Heart left ventricle (tissue), 16 donors: ENCODE data around the gene PRKCA. TPM values are rescaled to one million over a fixed set of nuclear protein-coding genes. Genes with fewer than 3 reads are reported as not detected.

Experiments used
- ATAC-seq, 4 donors: fragments of 200-7000 bp; cut with Tn5 transposase; one replicate each; pipeline ENCODE4 v1.9.1; 2020 to 2022; ENCODE audit warnings: moderate library complexity in 4 of 4, mild to moderate bottlenecking in 3 of 4, moderate number of reproducible peaks in 1 of 4
- DNase-seq, 5 donors: peaks; one replicate each; pipeline ENCODE4 v3.0.0-alpha.2; 2020
- H3K27ac ChIP-seq, 12 donors: fragments of 200-600 bp; sonication (generic) in 4 of 12; one replicate each; pipeline versions ENCODE4 v1.5.0 to v1.8.0; 2016 to 2022; ENCODE audit warnings: mild to moderate bottlenecking in 2 of 12
- H3K27me3 ChIP-seq, 9 donors: fragments of 200-600 bp; sonication (generic) in 2 of 9; one replicate each; pipeline versions ENCODE4 v1.5.1 to v1.8.0; 2016 to 2022; ENCODE audit warnings: mild to moderate bottlenecking in 3 of 9
- H3K36me3 ChIP-seq, 9 donors: fragments of 200-600 bp; sonication (generic) in 2 of 9; one replicate each; pipeline versions ENCODE4 v1.5.0 to v1.8.0; 2018 to 2022; ENCODE audit warnings: mild to moderate bottlenecking in 2 of 9
- H3K4me1 ChIP-seq, 12 donors: fragments of 200-600 bp; sonication (generic) in 4 of 12; one replicate each; pipeline versions ENCODE4 v1.5.0 to v1.8.0; 2016 to 2022; ENCODE audit warnings: mild to moderate bottlenecking in 3 of 12
- H3K4me3 ChIP-seq, 12 donors: fragments of 200-600 bp; sonication (generic) in 4 of 12; one replicate each; pipeline versions ENCODE4 v1.5.0 to v1.8.0; 2017 to 2022; ENCODE audit warnings: mild to moderate bottlenecking in 9 of 12, moderate library complexity in 4 of 12
- H3K9me3 ChIP-seq, 12 donors: fragments of 200-600 bp; sonication (generic) in 4 of 12; one replicate each; pipeline versions ENCODE4 v1.5.0 to v1.8.0; 2016 to 2022; ENCODE audit warnings: mild to moderate bottlenecking in 1 of 12
- POLR2A ChIP-seq, 2 donors: fragments of 450-650 bp; IDR thresholded peaks; one replicate each; pipeline ENCODE4 v1.6.1; 2017; ENCODE audit warnings: antibody characterized with exemption in 2 of 2, mild to moderate bottlenecking in 2 of 2, moderate library complexity in 2 of 2
- WGBS, 4 donors: extraction: QIAGEN DNeasy Blood & Tissue Kit in 2 of 4; methylation state at CpG; one replicate each; pipeline versions ENCODE4 v1.1.5 to v1.1.7; 2013 to 2018; 5-methylcytosine and 5-hydroxymethylcytosine counted together
- intact Hi-C, 10 donors: fragments of 100-400 bp; cut with DNase I; formaldehyde crosslinking; loops; one replicate each; pipeline versions ENCODE4 v1.11.1 to v1.14.2; 2022
- polyA plus RNA-seq, 2 donors: library from polyadenylated mRNA; stranded (reverse); fragments of 200-250 nt; gene quantifications; one replicate each; pipeline ENCODE4 v1.2.3, GENCODE V29; 2013
- total RNA-seq, 9 donors: library from RNA; depleted of rRNA in 2 of 9; stranded (reverse); fragments of >200 nt in 2 of 9; fragmentation: NEBNext Ultra II Directional in 3 of 9; extraction: Animal tissue kit (Norgen Biotek cat#: 25700) in 3 of 9; gene quantifications; one replicate each; pipeline versions ENCODE4 v1.1.0 to v1.2.4, GENCODE V29; 2016 to 2023
- TF ChIP-seq, protein P1 (sequence below), 12 donors: fragments of 200-600 bp; sonication (generic) in 4 of 12; IDR thresholded peaks; one replicate each; pipeline versions ENCODE4 v1.5.0 to v1.8.0; 2018 to 2022; ENCODE audit warnings: antibody characterized with exemption in 12 of 12, mild to moderate bottlenecking in 5 of 12
- donor health status: ischemic (EF 13 %, LVEDD 7.1; RV severe dilation, severe dysfunction).
- donor health status: healthy with polysubstance abuse.
- donor health status: DM: no; HTN: yes; CAD: no.
- donor health status: DM: no; HTN: no; CAD: no.
- donor health status: ischemic (EF 25% LVEDD 6.9; RV normal size, moderate dysfunction).
- donor health status: ischemic (EF 25% LVEDD 5.7; RV mildly dilated, moderate dysfunction).
- donor health status: healthy.
- donor health status: DM: yes; HTN: yes; CAD: no.
- donor health status: ischemic (EF 35%, LVEDD 5.7; RV mildly dilated, moderate dysfunction).
- donor health status: nonischemic (EF 11% LVEDD 7.7; RV severe dilation, severe dysfunction).
- donor health status: DM: yes; HTN: yes; CAD: no.
- donor health status: PGD.
- donor health status: ischemic (EF 29% LVEDD 5.4; RV normal size, mild dysfunction).
- donor health status: nonischemic (EF 23%, LVEDD 6.1; RV moderate dilation, normal function).

PRKCA gene
- total and polyA plus RNA-seq, 11 donors, result 3.4 to 26.8 (median 11.4) TPM

- H3K9me3 ChIP-seq, result no peaks in the 10 kb centered on the region
- no peak overlapping the region for H3K4me3 ChIP-seq
- H3K27ac ChIP-seq, result no peak overlapping the region
- H3K4me1 ChIP-seq, result peaks cover 0 to 8% (median 0%) of the 10 kb centered on the region in 12 donors
- DNase-seq, result no peak
- no peaks in the 10 kb centered on the region for H3K27me3 ChIP-seq
- no peaks in the 10 kb centered on the region for H3K36me3 ChIP-seq
- no peak for ATAC-seq
- WGBS, 4 donors, result 77 to 83% (median 81%) methylated on average over 9 of the region's 9 CpGs
- TF ChIP-seq, protein P1, sequence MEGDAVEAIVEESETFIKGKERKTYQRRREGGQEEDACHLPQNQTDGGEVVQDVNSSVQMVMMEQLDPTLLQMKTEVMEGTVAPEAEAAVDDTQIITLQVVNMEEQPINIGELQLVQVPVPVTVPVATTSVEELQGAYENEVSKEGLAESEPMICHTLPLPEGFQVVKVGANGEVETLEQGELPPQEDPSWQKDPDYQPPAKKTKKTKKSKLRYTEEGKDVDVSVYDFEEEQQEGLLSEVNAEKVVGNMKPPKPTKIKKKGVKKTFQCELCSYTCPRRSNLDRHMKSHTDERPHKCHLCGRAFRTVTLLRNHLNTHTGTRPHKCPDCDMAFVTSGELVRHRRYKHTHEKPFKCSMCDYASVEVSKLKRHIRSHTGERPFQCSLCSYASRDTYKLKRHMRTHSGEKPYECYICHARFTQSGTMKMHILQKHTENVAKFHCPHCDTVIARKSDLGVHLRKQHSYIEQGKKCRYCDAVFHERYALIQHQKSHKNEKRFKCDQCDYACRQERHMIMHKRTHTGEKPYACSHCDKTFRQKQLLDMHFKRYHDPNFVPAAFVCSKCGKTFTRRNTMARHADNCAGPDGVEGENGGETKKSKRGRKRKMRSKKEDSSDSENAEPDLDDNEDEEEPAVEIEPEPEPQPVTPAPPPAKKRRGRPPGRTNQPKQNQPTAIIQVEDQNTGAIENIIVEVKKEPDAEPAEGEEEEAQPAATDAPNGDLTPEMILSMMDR (IDR thresholded peaks at IDR 0.05), result no peak
- no peak for TF ChIP-seq POLR2A (IDR thresholded peaks at IDR 0.05)
- intact Hi-C loops, result loop anchor here in 1 of 10 donors (5.0 to 10.0 kb wide), 2 partner anchors 318 to 366 kb away; no protein-coding TSS in a partner anchor
These were observed 268.2 kb downstream of the PRKCA start for GRCh38 chr17:66570447-66571195.

DNA sequence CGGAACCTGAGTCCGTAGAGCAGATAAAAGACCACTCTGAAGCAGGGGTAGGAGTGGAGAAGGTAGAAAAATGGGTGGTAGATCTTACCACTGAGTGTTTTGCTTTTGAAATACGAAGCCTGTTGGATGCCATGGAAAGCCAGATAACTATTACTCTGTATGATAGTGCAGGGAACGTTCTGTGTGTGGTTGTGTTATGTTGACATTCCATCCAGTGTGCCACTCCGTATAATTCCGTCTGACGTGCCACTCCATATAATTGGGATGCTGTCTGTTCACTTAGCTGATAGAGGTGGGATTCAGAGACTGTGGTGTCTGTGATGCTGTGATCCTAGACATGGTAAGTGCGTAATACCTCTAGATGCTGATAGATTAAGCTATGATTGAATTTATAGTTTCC, 269.3 kb downstream of the PRKCA start:
- Histone ChIP-seq H3K27me3 (no peaks in the 10 kb centered on the region), H3K4me3 (no peak overlapping the region), H3K36me3 (no peaks in the 10 kb centered on the region), H3K27ac (no peak overlapping the region), H3K9me3 (no peaks in the 10 kb centered on the region), H3K4me1 (peaks cover 0 to 8% (median 0%) of the 10 kb centered on the region in 12 donors)
- intact Hi-C loops, result loop anchor here in 1 of 10 donors (5.0 to 10.0 kb wide), 2 partner anchors 319 to 367 kb away; no protein-coding TSS in a partner anchor
- no peak for TF ChIP-seq POLR2A (IDR thresholded peaks at IDR 0.05)
- TF ChIP-seq, protein P1 (IDR thresholded peaks at IDR 0.05), result no peak
- no peak for DNase-seq
- WGBS, 4 donors, result 82 to 90% (median 89%) methylated on average over 8 of the region's 8 CpGs
- ATAC-seq, result no peak

GRCh38 chr17:66573078-66573477, 270.7 kb downstream of the PRKCA start:
- H3K27ac ChIP-seq, result no peak overlapping the region
- ATAC-seq (no peak), DNase-seq (no peak)
- TF ChIP-seq, protein P1 (IDR thresholded peaks at IDR 0.05), result no peak
- no peak for TF ChIP-seq POLR2A (IDR thresholded peaks at IDR 0.05)
- WGBS, 4 donors, result 70 to 88% (median 82%) methylated on average over 4 of the region's 4 CpGs
- H3K4me1 ChIP-seq, result no peaks in the 10 kb centered on the region
- no peak overlapping the region for H3K4me3 ChIP-seq
- H3K27me3 ChIP-seq, result no peaks in the 10 kb centered on the region
- H3K9me3 ChIP-seq, result no peaks in the 10 kb centered on the region
- H3K36me3 ChIP-seq, result no peaks in the 10 kb centered on the region
- intact Hi-C loops, result loop anchor here in 1 of 10 donors (5.0 to 10.0 kb wide), 2 partner anchors 321 to 368 kb away; no protein-coding TSS in a partner anchor

- 72 to 87% (median 82%) methylated on average over 4 of the region's 4 CpGs for WGBS, 4 donors
These were observed 271.7 kb downstream of the PRKCA start for GRCh38 chr17:66574123-66574522.

More at GRCh38 chr17:66574123-66574522, 271.7 kb downstream of the PRKCA start:
- Histone ChIP-seq H3K4me1 (peaks cover 0 to 6% (median 0%) of the 10 kb centered on the region in 12 donors), H3K27ac (no peak overlapping the region), H3K4me3 (no peak overlapping the region), H3K27me3 (no peaks in the 10 kb centered on the region), H3K36me3 (no peaks in the 10 kb centered on the region), H3K9me3 (no peaks in the 10 kb centered on the region)
- DNase-seq (no peak), ATAC-seq (no peak)
- intact Hi-C loops, result loop anchor here in 1 of 10 donors (5.0 to 10.0 kb wide), 2 partner anchors 322 to 369 kb away; no protein-coding TSS in a partner anchor
- TF ChIP-seq, protein P1 (IDR thresholded peaks at IDR 0.05), result no peak
- TF ChIP-seq POLR2A (IDR thresholded peaks at IDR 0.05), result no peak
